ENCODE measurements around the gene CC2D2B. TPM values are rescaled to one million over a fixed set of nuclear protein-coding genes. Genes with fewer than 3 reads are reported as not detected.
"Not testable (repeated sequence)": the region's sequence is repeated elsewhere in the genome, so short reads cannot be mapped to it uniquely, and the experiment has no call there.

The CC2D2B gene
- total RNA-seq, 1 donor from 2014 or later, result 0.20 TPM

DNA sequence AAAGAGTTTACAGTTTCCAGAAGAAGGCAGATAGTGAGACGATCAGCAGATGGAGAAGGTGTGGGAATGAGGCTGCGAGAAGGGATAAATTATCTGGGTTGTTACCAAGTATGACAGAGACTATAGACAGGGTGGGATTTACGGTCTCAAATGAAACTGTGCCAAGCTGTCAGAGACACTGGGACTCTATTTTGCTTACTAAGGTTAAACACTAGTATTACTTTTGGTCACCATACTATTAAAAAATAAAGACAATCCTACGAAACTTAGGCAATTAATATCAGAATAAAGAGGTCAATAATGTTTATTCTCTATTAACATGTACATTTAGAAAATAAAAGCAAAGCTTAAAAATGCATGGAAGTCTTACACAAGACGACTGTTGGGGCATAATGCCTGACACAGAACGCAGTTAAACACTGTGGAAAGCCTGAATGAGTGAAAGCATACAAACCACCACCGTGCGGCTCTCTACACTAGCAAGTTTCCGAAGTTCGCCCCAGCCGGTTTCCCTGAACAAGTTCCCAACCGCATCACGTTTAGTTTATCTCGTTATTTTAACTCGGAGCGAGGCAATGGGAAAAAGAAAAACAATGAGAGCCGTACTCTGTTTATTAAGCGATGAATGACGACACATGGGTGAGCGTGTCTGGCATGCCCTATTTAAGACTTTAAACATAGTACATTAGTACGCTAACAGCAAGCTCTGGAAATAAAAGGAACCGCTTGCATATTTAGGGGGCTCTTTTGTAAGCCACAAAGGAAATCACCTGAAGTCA is 909 bp upstream of the CC2D2B start:
- peak; percentile 11 for DNase-seq (ENCODE audit: low read depth, low spot score)

DNA sequence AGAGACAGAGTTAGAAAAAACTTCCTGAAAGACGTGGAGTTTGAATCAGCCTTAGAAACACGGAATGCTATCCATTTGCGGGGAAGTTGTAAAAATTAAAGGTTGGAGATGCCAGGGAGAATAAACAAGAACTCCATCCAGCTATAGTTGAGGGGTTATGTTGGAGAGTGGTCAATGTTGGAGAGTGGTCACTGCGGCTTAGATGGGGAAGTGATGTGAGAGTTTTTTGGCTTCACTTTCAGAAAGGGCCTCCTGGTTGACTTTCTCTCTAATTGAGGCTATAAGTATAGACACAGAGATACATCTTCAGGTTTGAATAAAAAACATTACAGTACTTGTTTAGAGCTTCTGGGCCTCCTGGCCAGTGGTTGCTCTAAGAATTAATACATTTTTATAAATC is 675 bp downstream of the CC2D2B start:
- DNase-seq (ENCODE audit: low read depth, low spot score), result no peak

DNA sequence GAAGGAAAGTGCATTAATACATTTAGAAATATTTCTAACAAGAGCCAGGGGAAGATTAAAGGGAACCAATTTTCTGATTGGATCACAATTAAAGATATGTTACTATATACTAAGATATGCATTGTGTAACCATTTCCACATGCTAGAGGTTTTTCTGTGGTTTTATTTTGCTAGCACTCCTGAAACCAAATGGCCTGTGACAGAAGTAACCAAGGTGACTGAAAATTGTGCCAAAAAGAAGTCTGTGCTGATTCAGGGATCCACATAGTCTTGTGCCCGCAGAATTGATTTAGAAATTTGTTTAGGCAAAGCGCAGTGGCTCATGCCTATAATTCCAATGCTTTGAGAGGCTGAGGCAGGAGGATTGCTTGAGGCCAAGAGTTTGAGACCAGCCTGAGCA is 1.8 kb downstream of the CC2D2B start:
- DNase-seq (ENCODE audit: low read depth, low spot score), result no peak

DNA sequence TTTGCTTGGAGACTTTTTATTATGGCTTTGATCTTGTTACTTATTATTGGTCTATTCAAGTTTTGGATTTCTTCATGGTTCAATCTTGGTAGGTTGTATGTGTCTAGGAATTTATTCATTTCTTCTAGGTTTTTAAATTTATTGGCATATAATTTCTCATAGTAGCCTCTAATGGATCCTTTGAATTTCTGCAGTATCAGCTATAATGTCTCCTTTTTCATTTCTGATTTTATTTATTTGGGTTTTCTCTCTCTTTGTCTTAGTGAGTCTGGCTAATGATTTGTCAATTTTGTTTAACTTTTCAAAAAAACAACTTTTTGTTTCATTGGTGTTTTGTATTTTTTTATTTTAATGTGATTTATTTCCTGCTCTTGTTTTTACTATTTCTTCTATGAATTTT is 8.3 kb downstream of the CC2D2B start:
- not testable (repeated sequence) for DNase-seq (ENCODE audit: low read depth, low spot score)

DNA sequence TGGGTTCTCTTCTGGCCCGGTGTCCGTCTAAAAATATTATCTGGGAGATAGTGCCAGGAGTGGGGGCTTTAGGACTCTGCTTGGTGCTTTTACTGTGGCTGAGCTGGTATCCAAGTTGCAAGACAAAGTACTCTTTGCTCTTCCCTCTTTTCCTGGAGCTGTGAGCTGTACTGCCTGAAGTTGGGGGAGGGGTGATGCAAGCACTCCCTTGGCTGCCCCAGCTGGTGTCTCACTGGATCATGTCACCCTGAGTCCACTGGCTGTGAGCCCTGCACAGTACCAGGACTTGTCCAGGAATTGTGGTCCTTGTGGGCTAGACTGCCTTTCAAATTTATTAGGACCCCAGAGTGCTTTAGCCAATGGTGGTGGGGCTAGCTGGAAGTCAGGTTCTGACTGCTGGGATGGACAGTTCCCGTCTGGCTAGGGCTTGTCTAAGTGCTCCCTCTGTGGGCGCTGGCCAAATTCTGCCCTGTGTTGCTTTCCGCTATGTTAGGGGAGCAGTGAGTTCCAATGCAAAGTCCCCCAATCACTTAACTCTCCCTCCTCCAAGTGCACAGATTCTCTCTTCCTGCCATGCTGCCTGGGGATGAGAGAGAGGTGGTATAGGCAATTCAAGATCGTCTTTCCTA is 13.1 kb downstream of the CC2D2B start:
- no peak for DNase-seq (ENCODE audit: low read depth, low spot score)

DNA sequence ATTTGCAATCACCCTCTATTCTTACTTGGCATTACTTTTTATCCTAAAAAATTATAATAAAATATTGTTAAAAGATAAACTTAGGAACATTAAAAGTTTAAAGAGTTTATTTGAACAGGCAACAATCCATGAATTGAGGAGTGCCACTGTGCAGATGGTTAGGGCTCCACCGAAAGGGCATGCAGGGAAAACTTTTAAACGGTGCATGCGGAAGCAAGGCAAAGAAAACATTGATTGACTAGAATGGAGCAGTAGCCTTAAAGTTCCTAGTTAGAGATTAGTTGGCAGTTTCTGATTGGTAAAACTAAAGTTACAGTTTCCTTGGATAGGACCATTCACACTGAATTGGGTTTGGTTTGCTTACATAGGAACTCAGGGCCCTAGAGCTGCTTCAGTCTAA is 17.3 kb downstream of the CC2D2B start:
- DNase-seq (ENCODE audit: low read depth, low spot score), result no peak

DNA sequence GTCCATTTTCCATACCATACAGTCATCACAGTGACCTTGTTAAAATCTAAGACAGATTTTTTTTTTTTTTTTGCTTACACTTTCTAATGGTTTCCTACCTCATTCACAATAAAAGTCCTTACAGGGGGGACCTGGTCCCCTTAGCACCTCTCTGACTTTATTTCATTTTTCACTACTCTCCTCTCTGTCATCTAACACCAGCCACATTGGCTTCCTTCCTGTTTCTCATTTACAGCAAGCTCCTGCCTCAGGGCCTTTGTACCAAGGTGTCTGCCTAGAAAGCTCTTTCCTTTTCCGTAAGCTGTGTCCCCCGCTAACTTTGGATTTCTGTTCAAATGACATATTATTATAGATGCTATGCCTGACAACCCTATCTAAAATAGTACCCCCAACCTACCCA is 27.7 kb downstream of the CC2D2B start:
- no peak for DNase-seq (ENCODE audit: low read depth, low spot score)

DNA sequence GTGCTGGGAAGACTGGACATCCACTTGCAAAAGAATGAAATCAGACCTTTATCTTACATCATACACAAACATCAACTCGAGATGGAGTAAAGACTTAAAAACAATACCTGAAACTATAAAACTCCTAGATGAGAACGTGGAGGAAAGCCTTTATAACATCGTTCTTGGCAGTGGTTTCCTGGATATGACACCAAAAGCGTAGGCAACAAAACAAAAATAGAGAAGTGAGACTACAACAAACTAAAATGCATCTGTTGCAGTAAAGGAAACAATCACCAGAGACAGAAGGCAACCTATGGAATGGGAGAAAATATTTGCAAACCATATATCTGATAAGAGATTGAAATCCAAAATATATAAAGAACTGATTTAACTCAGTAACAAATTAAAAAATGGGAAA is 33.3 kb downstream of the CC2D2B start:
- DNase-seq (ENCODE audit: low read depth, low spot score), result no peak

DNA sequence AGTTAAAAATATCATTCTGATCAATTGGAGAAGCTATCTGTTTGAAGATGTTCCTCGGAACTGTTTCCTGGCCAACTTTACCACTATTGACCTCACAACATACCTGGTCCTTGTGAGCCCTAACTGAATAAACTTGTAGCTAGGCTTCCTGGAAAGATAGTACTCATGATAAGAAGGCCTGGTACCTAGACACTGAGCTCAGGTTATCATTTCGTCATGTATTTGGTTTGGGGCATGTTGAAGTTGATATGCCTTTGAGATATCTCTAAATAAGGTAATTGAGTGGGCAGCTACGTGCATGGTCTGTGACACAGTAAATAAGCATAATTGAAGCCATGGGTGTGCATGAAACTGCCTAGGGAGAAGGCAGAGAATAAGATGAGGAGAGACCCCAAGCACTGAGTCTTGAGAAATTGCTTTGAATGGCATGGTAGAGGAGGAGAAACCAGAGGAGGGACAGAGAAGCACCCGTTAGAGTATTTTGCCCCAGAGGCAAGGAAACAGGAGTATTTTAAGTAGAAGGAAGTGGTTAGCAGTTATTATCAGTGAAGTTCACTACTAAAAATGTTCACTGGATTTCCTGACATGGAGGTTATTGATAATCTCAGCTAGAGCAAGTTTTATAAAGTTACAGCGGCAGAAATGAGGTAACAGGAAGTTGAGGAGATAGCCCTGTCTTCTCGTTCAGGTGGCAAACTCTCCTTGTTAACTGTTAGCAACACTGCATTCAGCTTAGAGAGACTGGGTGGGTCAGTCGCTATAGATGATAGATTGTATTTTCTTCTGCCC is 55.6 kb downstream of the CC2D2B start:
- no peak for DNase-seq (ENCODE audit: low read depth, low spot score)

DNA sequence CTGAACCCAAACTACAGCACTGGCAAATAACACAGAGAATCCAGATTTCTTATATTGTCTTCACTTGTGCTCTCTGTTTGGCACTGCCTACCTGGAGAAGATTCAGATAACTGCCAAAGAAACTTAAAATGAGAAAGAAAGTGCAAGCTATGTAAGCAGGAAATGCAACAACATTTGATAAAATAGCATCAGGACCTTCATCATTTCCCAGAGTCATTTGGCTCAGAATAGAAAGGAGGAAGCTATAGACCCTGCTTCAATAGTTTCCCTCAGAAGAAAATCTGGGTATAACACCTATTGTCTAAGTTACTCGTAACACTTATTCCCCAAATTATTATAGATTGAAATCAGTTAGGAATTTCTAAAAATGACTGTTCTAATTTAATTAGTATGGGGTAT is 56.2 kb downstream of the CC2D2B start:
- no peak for DNase-seq (ENCODE audit: low read depth, low spot score)

DNA sequence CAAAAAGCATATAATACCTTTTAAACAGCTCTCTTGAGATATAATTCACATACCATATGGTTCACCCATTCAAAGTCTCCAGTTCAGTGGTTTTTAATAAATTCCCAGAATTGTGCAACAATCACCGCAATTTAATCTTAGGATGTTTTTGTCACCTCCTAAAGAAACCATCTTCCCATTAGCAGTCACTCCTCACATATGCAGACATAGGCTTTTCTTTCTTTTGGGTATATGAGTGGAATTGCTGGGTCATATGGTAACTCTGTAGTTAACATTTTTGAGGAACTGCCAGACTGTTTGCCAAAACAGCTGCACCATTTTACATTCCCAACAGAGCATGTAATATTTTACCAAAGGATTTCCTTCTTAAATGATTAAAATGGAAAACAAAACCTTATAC is 57.0 kb downstream of the CC2D2B start:
- no peak for DNase-seq (ENCODE audit: low read depth, low spot score)

DNA sequence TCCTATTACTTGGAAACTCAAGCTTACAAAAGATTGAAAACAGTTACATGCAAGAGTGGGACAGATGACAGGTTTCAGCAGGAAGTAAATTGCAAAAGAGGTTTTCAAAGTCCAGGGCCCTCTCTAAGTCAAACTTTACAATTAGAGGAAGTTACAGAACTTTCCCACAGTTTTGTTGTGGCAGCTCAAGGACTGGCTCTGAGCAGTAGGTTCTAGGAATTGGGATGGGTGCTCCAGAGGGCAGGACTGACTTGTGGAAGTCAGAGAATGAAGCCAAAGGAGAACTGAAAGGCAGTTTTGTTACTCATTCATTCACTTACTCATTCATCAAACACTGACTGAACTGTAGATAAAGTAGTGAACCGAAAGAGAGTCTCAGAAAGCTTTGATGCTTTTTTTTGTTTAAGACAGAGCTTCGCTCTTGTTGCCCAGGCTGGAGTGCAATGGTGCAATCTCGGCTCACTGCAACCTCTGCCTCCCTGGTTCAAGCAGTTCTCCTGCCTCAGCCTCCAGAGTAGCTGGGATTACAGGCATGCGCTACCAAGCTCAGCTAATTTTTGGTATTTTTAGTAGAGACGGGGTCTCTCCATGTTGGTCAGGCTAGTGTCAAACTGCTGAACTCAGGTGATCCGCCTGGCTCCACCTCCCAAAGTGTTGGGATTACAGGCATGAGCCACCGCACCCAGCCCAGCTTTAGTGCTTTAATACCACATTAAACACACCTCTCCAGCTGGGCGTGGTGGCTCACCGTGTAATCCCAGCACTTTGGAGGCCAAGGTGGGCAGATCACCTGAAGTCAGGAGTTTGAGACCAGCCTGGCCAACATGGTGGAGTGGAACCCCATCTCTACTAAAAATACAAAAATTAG is 68.8 kb downstream of the CC2D2B start:
- DNase-seq (ENCODE audit: low read depth, low spot score), result no peak

DNA sequence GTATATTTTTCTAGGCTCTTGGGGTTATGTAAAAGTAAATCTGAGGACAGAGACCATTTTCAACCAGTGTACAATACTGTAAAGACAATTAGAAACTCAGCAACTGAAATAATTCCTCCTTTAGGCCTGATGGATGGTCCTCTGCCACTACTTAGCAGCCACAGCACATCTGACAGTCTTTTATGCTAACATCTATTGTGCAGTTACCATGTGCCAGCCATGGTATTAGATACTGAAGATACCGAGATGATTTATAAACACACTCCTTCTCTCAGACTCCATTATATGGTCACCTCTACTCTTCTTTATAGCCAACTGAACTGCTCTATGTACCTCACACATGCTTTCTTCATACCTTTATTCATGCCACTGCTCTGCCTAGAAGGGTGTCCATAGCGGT is 74.4 kb downstream of the CC2D2B start:
- no peak for DNase-seq (ENCODE audit: low read depth, low spot score)

DNA sequence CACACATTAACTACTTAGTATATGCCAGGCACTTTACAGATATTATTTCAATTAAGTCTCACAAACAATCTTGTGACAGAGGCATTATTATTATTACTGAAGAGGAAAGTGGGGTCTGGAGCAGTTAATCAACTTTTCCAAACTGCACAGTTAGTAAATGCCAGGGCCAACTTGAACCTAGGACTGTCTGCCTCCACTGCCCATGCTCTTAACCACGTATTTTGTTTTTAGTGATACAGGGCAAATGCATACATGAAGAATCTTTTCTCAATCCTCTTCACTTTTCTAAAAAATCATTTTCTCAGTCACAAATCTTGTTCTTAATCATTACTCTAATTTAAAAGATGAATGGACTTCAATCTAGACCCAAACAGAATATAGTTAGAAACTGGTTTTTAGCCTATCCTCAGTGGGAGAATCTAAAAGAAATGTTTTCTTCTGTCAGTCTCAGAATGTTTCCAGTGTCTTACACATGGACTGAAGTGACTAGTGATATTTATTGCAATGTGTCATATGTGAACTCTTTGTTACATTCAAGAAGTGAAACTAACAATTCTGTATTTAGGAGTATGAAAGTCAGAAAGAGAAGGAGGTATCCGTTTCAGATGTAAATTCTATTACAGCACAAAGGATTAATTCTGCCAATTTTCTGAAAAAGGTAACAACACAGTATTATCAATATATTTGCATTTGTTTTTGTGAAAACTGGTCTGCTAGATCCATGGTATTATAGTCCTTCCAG is 80.1 kb downstream of the CC2D2B start:
- DNase-seq (ENCODE audit: low read depth, low spot score), result no peak

DNA sequence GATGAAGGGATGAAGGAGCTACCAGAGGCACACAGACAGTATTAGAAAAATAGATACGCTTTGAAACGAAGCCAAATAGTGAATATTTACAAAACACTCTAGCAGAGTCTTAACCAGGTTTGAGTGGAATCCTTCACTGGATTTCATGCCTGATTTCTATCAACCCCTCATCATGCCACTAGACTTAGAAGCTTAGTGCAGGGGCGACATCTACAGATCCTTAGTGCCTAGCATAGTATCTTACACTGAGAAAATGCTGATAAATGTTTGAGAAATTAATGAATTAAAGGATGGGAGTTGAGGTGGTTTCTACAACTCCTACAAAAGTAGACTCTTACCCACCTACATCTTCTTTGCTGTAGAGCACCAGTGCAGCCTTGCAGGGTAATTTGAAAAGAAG is 80.9 kb downstream of the CC2D2B start:
- no peak for DNase-seq (ENCODE audit: low read depth, low spot score)

DNA sequence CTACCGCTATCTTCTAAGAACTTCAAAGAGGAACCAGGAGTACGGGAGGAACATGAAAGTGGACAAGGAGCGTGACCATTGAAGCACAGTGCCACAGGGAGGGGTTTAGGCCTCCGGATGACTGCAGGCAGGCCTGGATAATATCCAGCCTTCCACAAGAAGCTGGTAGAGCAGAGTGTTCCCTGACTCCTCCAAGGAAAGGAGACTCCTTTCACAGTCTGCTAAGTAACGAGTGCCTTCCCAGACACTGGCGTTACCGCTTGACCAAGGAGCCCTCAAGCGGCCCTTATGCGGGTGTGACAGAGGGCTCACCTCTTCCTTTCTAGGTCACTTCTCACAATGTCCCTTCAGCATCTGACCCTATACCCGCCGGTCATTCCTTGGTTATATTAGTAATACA is 86.6 kb downstream of the CC2D2B start:
- DNase-seq (ENCODE audit: low read depth, low spot score), result not testable (repeated sequence)

DNA sequence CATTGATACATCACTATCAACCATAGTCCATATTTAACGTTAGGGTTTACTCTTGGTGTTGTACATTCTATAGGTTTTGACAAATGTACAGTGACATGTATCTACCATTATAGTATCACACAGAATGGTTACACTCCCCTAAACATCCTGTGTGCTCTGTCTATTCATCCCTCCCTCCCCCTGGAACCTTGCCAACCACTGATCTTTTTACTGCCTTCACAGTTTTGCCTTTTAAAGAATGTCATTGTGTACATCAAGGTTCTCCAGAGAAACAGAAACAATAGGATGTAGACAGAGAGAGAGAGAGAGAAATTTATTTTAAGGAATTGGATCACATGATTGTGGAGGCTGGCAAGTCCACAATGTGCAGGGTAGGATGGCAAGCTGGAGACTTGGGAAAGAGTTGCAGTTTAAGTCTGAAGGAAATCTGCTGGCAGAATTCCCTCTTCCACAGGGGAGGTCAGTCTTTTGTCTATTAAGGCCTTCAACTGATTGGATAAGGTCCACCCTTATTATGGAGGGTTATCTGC is 90.5 kb downstream of the CC2D2B start:
- DNase-seq (ENCODE audit: low read depth, low spot score), result no peak

DNA sequence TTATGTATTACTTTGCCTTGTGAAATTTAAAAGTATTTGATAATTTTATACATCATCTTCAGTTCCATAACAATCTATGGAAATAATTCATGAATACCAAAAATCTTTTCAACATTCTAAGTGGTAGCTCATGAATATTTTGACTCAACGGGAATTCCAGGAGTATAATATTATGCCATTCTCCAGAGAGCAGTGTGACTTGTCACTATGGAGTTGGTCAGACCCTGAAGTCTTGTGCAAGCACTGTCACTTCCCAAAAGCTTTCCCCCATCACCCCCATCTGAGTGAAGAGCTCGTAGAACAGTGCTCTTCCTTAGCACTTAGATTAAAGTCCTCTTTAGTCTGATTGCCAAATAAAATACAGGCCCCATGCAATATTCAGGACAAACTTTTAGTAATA is 106.2 kb downstream of the CC2D2B start:
- DNase-seq (ENCODE audit: low read depth, low spot score), result no peak

DNA sequence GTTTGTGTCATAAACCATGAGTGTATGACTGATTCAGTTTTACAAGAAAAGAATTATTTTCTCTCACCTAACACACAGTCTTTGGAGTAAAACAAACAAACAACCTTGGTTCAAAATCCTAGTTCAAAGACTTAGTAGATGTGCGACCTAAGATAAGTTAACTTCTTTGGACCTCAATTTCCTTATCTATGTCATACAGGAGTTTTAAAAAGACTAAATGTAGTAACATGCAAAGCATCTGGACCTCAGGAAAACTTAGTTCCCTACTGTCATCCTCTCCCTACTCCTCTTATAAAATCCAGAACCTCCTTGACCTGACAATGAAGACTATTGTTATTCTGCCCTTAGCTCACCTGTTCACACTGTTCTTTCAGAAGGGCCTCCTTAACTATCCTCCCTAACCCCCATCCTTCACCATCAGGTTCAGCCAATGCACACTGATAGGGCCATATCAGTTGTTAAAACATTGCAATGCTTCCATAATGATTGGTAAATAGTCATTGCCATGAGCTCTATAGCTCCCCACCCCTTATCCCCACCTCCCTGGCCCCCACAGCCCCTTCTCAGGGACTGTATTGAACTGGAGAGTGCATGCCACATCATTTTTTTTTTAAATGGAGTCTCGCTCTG is 106.8 kb downstream of the CC2D2B start:
- DNase-seq (ENCODE audit: low read depth, low spot score), result no peak

DNA sequence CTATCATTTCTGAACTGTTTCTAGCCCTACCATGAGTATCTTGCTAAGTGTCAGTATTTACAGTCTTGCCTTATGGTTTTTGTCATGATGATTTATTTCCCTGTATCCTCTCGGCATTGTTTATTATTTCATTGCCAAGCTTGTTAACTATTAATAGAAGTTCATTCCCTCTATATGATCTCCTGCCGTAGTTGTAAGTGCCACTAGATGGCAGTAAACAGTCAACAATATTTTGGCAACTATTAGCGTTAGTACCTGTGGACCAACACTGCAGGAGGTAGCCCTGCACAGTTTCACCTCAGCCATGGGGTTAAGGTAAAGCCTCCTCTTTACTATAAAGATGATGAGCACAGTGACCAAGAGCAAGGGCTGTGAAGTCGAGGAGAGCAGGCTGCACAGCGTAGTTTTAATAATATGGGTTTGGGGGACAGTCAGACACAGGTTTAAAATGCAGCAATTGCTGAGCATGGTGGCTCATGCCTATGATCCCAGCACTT is 109.5 kb downstream of the CC2D2B start:
- DNase-seq (ENCODE audit: low read depth, low spot score), result peak; percentile 15

Data from pulmonary artery endothelial cell (primary cell).